Measurements from ENCODE around the gene PIGP. TPM values are rescaled to one million over a fixed set of nuclear protein-coding genes. Genes with fewer than 3 reads are reported as not detected.
A peak's percentile ranks its signal among the peaks of the same experiment; 100 is the strongest.

Gene PIGP
- total and polyA plus RNA-seq, 9 of the 15 experiments (the other 6 are each of a cell fraction or from before 2014, with no cell fraction given), result 18.3 to 122 (median 35.6) TPM

DNA sequence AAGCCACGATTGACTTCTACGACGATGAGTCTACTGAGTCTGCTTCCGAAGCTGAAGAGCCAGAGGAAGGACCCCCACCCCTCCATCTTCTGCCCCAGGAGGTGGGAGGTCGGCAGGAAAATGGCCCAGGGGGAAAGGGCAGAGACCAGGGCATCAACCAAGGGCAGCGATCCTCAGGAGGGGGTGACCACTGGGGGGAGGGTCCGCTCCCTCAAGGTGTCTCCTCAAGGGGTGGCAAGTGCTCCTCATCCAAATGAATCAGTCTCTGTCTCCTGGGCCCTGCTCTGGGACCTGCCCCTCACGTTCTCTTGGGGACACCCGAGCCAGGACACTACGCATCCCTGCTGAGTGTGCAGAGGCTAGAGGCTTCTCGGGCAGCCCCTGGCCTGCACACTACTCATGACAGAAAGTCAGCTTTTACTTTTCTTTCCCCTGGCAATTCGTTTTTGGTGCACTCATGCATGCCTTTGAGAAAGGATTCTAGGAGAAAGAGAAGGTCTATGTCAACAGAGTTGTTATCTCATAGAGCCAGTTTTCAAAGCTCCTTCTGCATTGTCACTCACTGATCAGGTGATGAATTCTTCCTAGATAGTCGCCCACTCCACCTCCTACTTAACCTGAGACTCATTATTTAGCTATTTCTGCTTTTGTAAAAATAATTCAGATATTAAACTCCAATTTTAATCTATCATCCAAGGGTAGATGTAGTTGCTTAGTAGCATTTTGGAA is 54.8 kb downstream of the PIGP start (continued):
- TF ChIP-seq TFAM (CRISPR knock-in tag; conservative IDR thresholded peaks at IDR 0.05) (no peak), KLF13 (tag; IDR thresholded peaks at IDR 0.05; ENCODE audit: borderline replicate concordance, low read depth) (no peak), ZKSCAN3 (CRISPR knock-in tag; IDR thresholded peaks at IDR 0.05) (no peak), THAP7 (CRISPR knock-in tag; IDR thresholded peaks at IDR 0.05) (no peak), ZNF239 (CRISPR knock-in tag; IDR thresholded peaks at IDR 0.05) (no peak), EP400 (IDR thresholded peaks at IDR 0.05) (no peak), KLF6 (CRISPR knock-in tag; IDR thresholded peaks at IDR 0.05; ENCODE audit: borderline replicate concordance) (no peak), NFATC3 (IDR thresholded peaks at IDR 0.05) (no peak), ZNF511 (CRISPR knock-in tag; IDR thresholded peaks at IDR 0.05) (no peak), CREB1 (IDR thresholded peaks at IDR 0.05) (no peak), CREB1 (CRISPR knock-in tag; IDR thresholded peaks at IDR 0.05) (no peak), ELF2 (CRISPR knock-in tag; IDR thresholded peaks at IDR 0.05) (no peak), FOXK2 (conservative IDR thresholded peaks at IDR 0.05 in 1 of 2, IDR thresholded peaks at IDR 0.05 in 1 of 2; ENCODE audit: low read depth in 2 of 2) (peak; percentile 59 to 74; a peak in 2 of 4 replicates), HMGN3 (IDR thresholded peaks at IDR 0.05; ENCODE audit: borderline replicate concordance, extremely low read depth, insufficient read length, low read depth, low read length) (no peak), ZBTB8A (IDR thresholded peaks at IDR 0.05; ENCODE audit: partially characterized antibody) (no peak)
- TF ChIP-seq, protein P1, sequence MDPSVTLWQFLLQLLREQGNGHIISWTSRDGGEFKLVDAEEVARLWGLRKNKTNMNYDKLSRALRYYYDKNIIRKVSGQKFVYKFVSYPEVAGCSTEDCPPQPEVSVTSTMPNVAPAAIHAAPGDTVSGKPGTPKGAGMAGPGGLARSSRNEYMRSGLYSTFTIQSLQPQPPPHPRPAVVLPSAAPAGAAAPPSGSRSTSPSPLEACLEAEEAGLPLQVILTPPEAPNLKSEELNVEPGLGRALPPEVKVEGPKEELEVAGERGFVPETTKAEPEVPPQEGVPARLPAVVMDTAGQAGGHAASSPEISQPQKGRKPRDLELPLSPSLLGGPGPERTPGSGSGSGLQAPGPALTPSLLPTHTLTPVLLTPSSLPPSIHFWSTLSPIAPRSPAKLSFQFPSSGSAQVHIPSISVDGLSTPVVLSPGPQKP (CRISPR knock-in tag; IDR thresholded peaks at IDR 0.05), result no peak
- TF ChIP-seq, protein P2, sequence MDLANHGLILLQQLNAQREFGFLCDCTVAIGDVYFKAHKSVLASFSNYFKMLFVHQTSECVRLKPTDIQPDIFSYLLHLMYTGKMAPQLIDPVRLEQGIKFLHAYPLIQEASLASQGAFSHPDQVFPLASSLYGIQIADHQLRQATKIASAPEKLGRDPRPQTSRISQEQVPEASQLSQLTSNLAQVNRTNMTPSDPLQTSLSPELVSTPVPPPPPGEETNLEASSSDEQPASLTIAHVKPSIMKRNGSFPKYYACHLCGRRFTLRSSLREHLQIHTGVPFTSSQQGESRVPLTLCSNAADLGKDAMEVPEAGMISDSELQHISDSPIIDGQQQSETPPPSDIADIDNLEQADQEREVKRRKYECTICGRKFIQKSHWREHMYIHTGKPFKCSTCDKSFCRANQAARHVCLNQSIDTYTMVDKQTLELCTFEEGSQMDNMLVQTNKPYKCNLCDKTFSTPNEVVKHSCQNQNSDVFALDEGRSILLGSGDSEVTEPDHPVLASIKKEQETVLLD (IDR thresholded peaks at IDR 0.05), result no peak
- TF ChIP-seq, protein P3, sequence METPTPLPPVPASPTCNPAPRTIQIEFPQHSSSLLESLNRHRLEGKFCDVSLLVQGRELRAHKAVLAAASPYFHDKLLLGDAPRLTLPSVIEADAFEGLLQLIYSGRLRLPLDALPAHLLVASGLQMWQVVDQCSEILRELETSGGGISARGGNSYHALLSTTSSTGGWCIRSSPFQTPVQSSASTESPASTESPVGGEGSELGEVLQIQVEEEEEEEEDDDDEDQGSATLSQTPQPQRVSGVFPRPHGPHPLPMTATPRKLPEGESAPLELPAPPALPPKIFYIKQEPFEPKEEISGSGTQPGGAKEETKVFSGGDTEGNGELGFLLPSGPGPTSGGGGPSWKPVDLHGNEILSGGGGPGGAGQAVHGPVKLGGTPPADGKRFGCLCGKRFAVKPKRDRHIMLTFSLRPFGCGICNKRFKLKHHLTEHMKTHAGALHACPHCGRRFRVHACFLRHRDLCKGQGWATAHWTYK (CRISPR knock-in tag; IDR thresholded peaks at IDR 0.05), result no peak

Measured in K562 (cell line).